Measurements from ENCODE around the gene CELF1. TPM values are rescaled to one million over a fixed set of nuclear protein-coding genes. Genes with fewer than 3 reads are reported as not detected.
A peak's percentile ranks its signal among the peaks of the same experiment; 100 is the strongest.

CELF1 gene
- total and polyA plus RNA-seq, 9 of the 15 experiments (the other 6 are each of a cell fraction or from before 2014, with no cell fraction given), result 11.3 to 142 (median 77.4) TPM

DNA sequence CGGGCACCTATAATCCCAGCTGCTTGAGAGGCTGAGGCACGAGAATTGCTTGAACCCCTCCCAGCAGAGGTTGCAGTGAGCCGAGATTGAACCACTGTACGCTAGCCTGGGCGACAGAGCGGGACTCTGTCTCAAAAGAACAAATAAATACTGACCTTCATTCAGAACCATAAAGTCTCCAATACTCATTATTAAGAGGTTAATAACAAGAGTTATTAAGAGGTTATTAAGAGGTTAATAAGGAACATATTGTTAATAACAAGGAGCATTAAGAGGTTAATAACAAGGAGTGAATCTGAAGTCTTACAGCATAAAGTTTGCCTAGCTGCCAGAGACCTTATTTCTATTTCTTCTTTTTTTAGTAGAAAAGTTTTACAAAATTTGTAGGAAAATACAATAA lies 7.6 kb downstream of the CELF1 start (continued):
- TF ChIP-seq FOXJ2 (tag; IDR thresholded peaks at IDR 0.05) (no peak), ZC3H11A (IDR thresholded peaks at IDR 0.05; ENCODE audit: low read depth, low read length) (no peak), ZNF431 (CRISPR knock-in tag; IDR thresholded peaks at IDR 0.05) (peak; percentile 53; the same call in 1 of the 2 replicates), THRAP3 (IDR thresholded peaks at IDR 0.05; ENCODE audit: borderline replicate concordance) (no peak), ZNF445 (CRISPR knock-in tag; IDR thresholded peaks at IDR 0.05; ENCODE audit: low read depth) (no peak), ETV6 (IDR thresholded peaks at IDR 0.05; ENCODE audit: borderline replicate concordance in 1 of 2, low read depth in 2 of 2, low read length in 1 of 2) (no peak), ETV6 (CRISPR knock-in tag; IDR thresholded peaks at IDR 0.05; ENCODE audit: borderline replicate concordance) (peak; percentile 86; the same call in 1 of the 2 replicates), SMARCE1 (IDR thresholded peaks at IDR 0.05) (no peak), ZNF780A (CRISPR knock-in tag; IDR thresholded peaks at IDR 0.05) (no peak), POLR2G (IDR thresholded peaks at IDR 0.05; ENCODE audit: low read depth, low read length) (no peak), ZC3H8 (IDR thresholded peaks at IDR 0.05) (no peak), MED1 (CRISPR knock-in tag; IDR thresholded peaks at IDR 0.05; ENCODE audit: borderline replicate concordance) (no peak), ZNF232 (CRISPR knock-in tag; IDR thresholded peaks at IDR 0.05) (peak; percentile 87; the same call in 1 of the 2 replicates), RBM22 (IDR thresholded peaks at IDR 0.05; ENCODE audit: low read depth, low read length, poor library complexity, severe bottlenecking) (no peak), ZNF75A (CRISPR knock-in tag; IDR thresholded peaks at IDR 0.05) (no peak), CBX5 (IDR thresholded peaks at IDR 0.05; ENCODE audit: borderline replicate concordance, low read depth) (no peak), ZNF224 (CRISPR knock-in tag; IDR thresholded peaks at IDR 0.05) (peak; percentile 80; the same call in 1 of the 2 replicates), PRMT5 (CRISPR knock-in tag; IDR thresholded peaks at IDR 0.05) (no peak), NCOA6 (IDR thresholded peaks at IDR 0.05) (no peak), DACH1 (IDR thresholded peaks at IDR 0.05; ENCODE audit: partially characterized antibody) (peak; percentile 94), SAFB2 (IDR thresholded peaks at IDR 0.05; ENCODE audit: borderline replicate concordance, low read depth, low read length, severe bottlenecking) (no peak)
- TF ChIP-seq, protein P1, sequence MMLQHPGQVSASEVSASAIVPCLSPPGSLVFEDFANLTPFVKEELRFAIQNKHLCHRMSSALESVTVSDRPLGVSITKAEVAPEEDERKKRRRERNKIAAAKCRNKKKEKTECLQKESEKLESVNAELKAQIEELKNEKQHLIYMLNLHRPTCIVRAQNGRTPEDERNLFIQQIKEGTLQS (IDR thresholded peaks at IDR 0.05), result no peak
- TF ChIP-seq, protein P1 (CRISPR knock-in tag; conservative IDR thresholded peaks at IDR 0.05), result peak; percentile 77; the same call in 1 of the 2 replicates
- TF ChIP-seq, protein P2, sequence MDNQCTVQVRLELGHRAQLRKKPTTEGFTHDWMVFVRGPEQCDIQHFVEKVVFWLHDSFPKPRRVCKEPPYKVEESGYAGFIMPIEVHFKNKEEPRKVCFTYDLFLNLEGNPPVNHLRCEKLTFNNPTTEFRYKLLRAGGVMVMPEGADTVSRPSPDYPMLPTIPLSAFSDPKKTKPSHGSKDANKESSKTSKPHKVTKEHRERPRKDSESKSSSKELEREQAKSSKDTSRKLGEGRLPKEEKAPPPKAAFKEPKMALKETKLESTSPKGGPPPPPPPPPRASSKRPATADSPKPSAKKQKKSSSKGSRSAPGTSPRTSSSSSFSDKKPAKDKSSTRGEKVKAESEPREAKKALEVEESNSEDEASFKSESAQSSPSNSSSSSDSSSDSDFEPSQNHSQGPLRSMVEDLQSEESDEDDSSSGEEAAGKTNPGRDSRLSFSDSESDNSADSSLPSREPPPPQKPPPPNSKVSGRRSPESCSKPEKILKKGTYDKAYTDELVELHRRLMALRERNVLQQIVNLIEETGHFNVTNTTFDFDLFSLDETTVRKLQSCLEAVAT (IDR thresholded peaks at IDR 0.05), result no peak
- TF ChIP-seq, protein P3, sequence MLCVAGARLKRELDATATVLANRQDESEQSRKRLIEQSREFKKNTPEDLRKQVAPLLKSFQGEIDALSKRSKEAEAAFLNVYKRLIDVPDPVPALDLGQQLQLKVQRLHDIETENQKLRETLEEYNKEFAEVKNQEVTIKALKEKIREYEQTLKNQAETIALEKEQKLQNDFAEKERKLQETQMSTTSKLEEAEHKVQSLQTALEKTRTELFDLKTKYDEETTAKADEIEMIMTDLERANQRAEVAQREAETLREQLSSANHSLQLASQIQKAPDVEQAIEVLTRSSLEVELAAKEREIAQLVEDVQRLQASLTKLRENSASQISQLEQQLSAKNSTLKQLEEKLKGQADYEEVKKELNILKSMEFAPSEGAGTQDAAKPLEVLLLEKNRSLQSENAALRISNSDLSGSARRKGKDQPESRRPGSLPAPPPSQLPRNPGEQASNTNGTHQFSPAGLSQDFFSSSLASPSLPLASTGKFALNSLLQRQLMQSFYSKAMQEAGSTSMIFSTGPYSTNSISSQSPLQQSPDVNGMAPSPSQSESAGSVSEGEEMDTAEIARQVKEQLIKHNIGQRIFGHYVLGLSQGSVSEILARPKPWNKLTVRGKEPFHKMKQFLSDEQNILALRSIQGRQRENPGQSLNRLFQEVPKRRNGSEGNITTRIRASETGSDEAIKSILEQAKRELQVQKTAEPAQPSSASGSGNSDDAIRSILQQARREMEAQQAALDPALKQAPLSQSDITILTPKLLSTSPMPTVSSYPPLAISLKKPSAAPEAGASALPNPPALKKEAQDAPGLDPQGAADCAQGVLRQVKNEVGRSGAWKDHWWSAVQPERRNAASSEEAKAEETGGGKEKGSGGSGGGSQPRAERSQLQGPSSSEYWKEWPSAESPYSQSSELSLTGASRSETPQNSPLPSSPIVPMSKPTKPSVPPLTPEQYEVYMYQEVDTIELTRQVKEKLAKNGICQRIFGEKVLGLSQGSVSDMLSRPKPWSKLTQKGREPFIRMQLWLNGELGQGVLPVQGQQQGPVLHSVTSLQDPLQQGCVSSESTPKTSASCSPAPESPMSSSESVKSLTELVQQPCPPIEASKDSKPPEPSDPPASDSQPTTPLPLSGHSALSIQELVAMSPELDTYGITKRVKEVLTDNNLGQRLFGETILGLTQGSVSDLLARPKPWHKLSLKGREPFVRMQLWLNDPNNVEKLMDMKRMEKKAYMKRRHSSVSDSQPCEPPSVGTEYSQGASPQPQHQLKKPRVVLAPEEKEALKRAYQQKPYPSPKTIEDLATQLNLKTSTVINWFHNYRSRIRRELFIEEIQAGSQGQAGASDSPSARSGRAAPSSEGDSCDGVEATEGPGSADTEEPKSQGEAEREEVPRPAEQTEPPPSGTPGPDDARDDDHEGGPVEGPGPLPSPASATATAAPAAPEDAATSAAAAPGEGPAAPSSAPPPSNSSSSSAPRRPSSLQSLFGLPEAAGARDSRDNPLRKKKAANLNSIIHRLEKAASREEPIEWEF (CRISPR knock-in tag; IDR thresholded peaks at IDR 0.05), result no peak
